Endothelial cell of umbilical vein (primary cell): ENCODE measurements around the gene CIB2. TPM values are rescaled to one million over a fixed set of nuclear protein-coding genes. Genes with fewer than 3 reads are reported as not detected.

Experiments used
- BruUV-seq: library from RNA; stranded (reverse); fragments of 400-500 nt; replicated peaks from 2 replicates; lab custom pipeline; 2021; lab: Mats Ljungman, UMichigan
- CTCF ChIA-PET: fragments of 300-600, 350-600 bp; sonication (Branson Sonifier 250); formaldehyde crosslinking; loops from one replicate; lab custom pipeline; 2021; ENCODE audit warnings: antibody characterized with exemption, inconsistent platforms; lab: Charles Lee
- POLR2A ChIA-PET: fragments of 300-600, 350-600 bp; sonication (Branson Sonifier 250); formaldehyde crosslinking; loops from one replicate; lab custom pipeline; 2021; ENCODE audit warnings: antibody characterized with exemption, inconsistent platforms; lab: Charles Lee
- DNase-seq: peaks from one replicate; pipeline ENCODE4 v3.0.0-alpha.2; 2011; ENCODE audit warnings: low read depth, low spot score
- FAIRE-seq: peaks from 2 replicates; lab custom pipeline; 2011; peaks lifted over from hg19 to GRCh38; lab: Jason Lieb, UNC
- H2AFZ ChIP-seq: 2 replicates; pipeline ENCODE4 v1.6.0; 2012; ENCODE audit warnings: low read depth, low read length, control low read depth, inconsistent platforms
- H3K27ac ChIP-seq: 2 replicates; pipeline ENCODE4 v1.5.1; 2011; ENCODE audit warnings: low read depth, mild to moderate bottlenecking, control low read depth, low read length, moderate library complexity; ENCODE audit not compliant: insufficient read depth
- H3K27me3 ChIP-seq, 2 experiments: 2 replicates each; pipeline versions ENCODE4 v1.6.0 to v1.6.1; 2011; ENCODE audit warnings: low read length in 2 of 2, mixed read lengths in 1 of 2; ENCODE audit not compliant: control insufficient read depth in 2 of 2, insufficient read depth in 2 of 2
- H3K36me3 ChIP-seq, 2 experiments: 2 replicates in 1 of 2; 3 replicates in 1 of 2; pipeline ENCODE4 v1.5.1; 2011; ENCODE audit warnings: low read length in 2 of 2, mild to moderate bottlenecking in 1 of 2, moderate library complexity in 1 of 2; ENCODE audit not compliant: control insufficient read depth in 2 of 2, insufficient read depth in 2 of 2; ENCODE audit errors: extremely low read depth in 1 of 2
- H3K4me1 ChIP-seq: 3 replicates; pipeline ENCODE4 v1.5.1; 2011; ENCODE audit warnings: mild to moderate bottlenecking, low read length; ENCODE audit not compliant: control insufficient read depth, insufficient read depth; ENCODE audit errors: extremely low read depth
- H3K4me2 ChIP-seq: 2 replicates; pipeline ENCODE4 v1.6.1; 2011; ENCODE audit warnings: low read length, control low read depth, mixed read lengths; ENCODE audit not compliant: insufficient read depth
- H3K4me3 ChIP-seq, 3 experiments: fragments of 200-600 bp in 1 of 3; sonication (generic), shearing (Covaris generic) in 1 of 3; replicated peaks in 1 of 3; 2 replicates each; pipeline ENCODE4 v1.5.1; 2011 to 2016; ENCODE audit warnings: control low read depth in 3 of 3, low read length in 3 of 3, mild to moderate bottlenecking in 2 of 3, inconsistent platforms in 1 of 3, low read depth in 1 of 3, moderate library complexity in 1 of 3; ENCODE audit not compliant: insufficient read depth in 1 of 3
- H3K79me2 ChIP-seq: 2 replicates; pipeline ENCODE4 v1.6.0; 2012; ENCODE audit warnings: low read length, inconsistent platforms; ENCODE audit not compliant: control insufficient read depth, insufficient read depth
- H3K9ac ChIP-seq: replicated peaks from 2 replicates; pipeline ENCODE3; 2011; ENCODE audit warnings: low read length, control low read depth; ENCODE audit not compliant: insufficient read depth; ENCODE audit errors: extremely low read depth
- H3K9me1 ChIP-seq: replicated peaks from 3 replicates; pipeline ENCODE4 v1.6.0; 2011; ENCODE audit warnings: mild to moderate bottlenecking, low read length; ENCODE audit not compliant: control insufficient read depth, insufficient read depth; ENCODE audit errors: extremely low read depth
- H3K9me3 ChIP-seq: replicated peaks from 2 replicates; pipeline ENCODE4 v1.5.1; 2012; ENCODE audit warnings: low read length, inconsistent platforms; ENCODE audit not compliant: control insufficient read depth, insufficient read depth
- H4K20me1 ChIP-seq: replicated peaks from 2 replicates; pipeline ENCODE3; 2011; ENCODE audit warnings: mild to moderate bottlenecking, low read length; ENCODE audit not compliant: control insufficient read depth, insufficient read depth; ENCODE audit errors: extremely low read depth
- EZH2 ChIP-seq: IDR thresholded peaks from 2 replicates; pipeline ENCODE4 v1.6.1; 2012; ENCODE audit warnings: borderline replicate concordance, low read depth, mild to moderate bottlenecking, moderate library complexity, low read length, inconsistent platforms; ENCODE audit not compliant: severe bottlenecking
- FOS ChIP-seq: IDR thresholded peaks from 2 replicates; pipeline ENCODE4 v1.6.1; 2011; ENCODE audit warnings: mild to moderate bottlenecking, low read length, moderate library complexity, borderline replicate concordance; ENCODE audit not compliant: insufficient read depth
- GATA2 ChIP-seq: IDR thresholded peaks from 2 replicates; pipeline ENCODE4 v1.7.0; 2011; ENCODE audit warnings: low read depth, mild to moderate bottlenecking, moderate library complexity, mixed read lengths, low read length; ENCODE audit not compliant: insufficient read length, insufficient read depth
- JUN ChIP-seq: IDR thresholded peaks from 2 replicates; pipeline ENCODE4 v1.6.1; 2011; ENCODE audit warnings: borderline replicate concordance, low read depth; ENCODE audit not compliant: insufficient read length, insufficient read depth
- MAX ChIP-seq: IDR thresholded peaks from 2 replicates; pipeline ENCODE4 v1.6.1; 2011; ENCODE audit not compliant: insufficient read depth, insufficient read length
- MYC ChIP-seq: IDR thresholded peaks from one replicate; pipeline ENCODE4 v1.6.1; 2011; ENCODE audit warnings: mild to moderate bottlenecking, low read depth, low read length
- POLR2A ChIP-seq: IDR thresholded peaks from 2 replicates; pipeline ENCODE4 v1.6.1; 2012; ENCODE audit warnings: low read depth, mild to moderate bottlenecking, control low read depth, low read length
- POLR2AphosphoS5 ChIP-seq: IDR thresholded peaks from 2 replicates; pipeline ENCODE4 v1.6.1; 2012; ENCODE audit warnings: low read depth, mild to moderate bottlenecking, control low read depth, low read length, moderate library complexity; ENCODE audit not compliant: insufficient read depth
- dilution Hi-C: fragments of 300-500 bp; cut with MboI; formaldehyde crosslinking; loops from one replicate; pipeline ENCODE4 v1.15.0; 2019; ENCODE audit warnings: low sequenced_read_pairs; ENCODE audit not compliant: extremely low pct_ligation_motif_present
- intact Hi-C: fragments of 100-400 bp; cut with micrococcal nuclease; formaldehyde crosslinking; loops from one replicate; pipeline ENCODE4 v1.10.0; 2022
- polyA plus RNA-seq, 4 experiments: library from polyadenylated mRNA; depleted of rRNA in 3 of 4; stranded (reverse) in 3 of 4; unstranded in 1 of 4; fragments of >200 nt; gene quantifications; 2 replicates each; pipeline versions ENCODE4 v1.2.1 to v1.2.3, GENCODE V29; 2011 to 2012; ENCODE audit warnings: missing spikeins in 1 of 4
- total RNA-seq: library from RNA; stranded (reverse); gene quantifications from 2 replicates; pipeline ENCODE4 v1.2.3, GENCODE V29; 2021
- TF ChIP-seq, protein P1 (sequence below), 2 donors: IDR thresholded peaks; 1 replicate in 1 of 2; 2 replicates in 1 of 2; pipeline ENCODE4 v1.5.1; 2011; ENCODE audit warnings: low read length in 2 of 2, mild to moderate bottlenecking in 2 of 2, moderate library complexity in 2 of 2, control low read depth in 1 of 2, inconsistent platforms in 1 of 2, low read depth in 1 of 2; ENCODE audit not compliant: insufficient read depth in 1 of 2; ENCODE audit errors: extremely low read depth in 1 of 2

CIB2 gene
- total and polyA plus RNA-seq, 2 donors (not counting 3 experiments of a cell fraction or from before 2014, with no cell fraction given): 4.0 to 7.7 TPM

DNA sequence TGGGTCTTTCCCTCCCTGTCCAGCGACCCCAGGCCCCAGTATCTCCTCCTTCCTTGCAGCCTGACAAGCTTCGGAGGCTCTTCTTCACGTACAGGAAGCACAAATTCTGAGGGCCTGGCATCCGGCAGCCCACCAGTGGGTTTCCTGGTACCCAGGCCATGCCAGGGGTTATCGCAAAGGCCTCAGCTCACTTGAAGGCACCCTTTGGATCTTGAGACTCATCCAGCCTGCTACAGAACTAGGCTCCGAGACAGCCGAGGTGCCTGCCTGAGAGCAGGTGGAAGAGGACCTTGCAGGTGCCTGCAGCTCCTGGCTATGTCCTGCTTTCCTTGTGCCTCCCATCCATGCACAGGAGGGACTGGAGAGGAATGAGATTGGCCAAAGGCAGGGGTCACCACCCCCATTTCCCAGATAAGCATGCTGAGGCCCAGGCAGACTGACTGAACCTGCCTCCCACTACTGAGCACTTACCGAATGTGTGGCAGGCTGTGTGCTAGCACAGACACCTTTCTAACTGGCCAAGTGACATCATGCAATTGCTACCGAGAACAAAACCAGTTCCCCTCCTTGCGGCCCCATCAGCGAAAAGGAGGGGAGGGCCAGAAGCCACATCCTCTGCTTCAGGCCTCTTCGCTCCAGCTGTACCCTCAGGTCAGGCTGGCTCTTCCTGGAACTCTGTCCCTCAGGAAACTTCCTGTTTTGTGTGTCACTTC, 27.7 kb downstream of the CIB2 start:
- POLR2A ChIA-PET: no interaction called here

More for the DNA sequence above, 27.7 kb downstream of the CIB2 start:
- CTCF ChIA-PET: interaction anchor here (1.0 kb wide), 1 partner anchor 144 kb away, joined by 3 read pairs; no protein-coding TSS in a partner anchor
- H3K4me3 ChIP-seq: no peak overlapping the region
- TF ChIP-seq GATA2: no peak
- no peak for TF ChIP-seq MYC
- TF ChIP-seq MAX: no peak
- TF ChIP-seq, protein P1, sequence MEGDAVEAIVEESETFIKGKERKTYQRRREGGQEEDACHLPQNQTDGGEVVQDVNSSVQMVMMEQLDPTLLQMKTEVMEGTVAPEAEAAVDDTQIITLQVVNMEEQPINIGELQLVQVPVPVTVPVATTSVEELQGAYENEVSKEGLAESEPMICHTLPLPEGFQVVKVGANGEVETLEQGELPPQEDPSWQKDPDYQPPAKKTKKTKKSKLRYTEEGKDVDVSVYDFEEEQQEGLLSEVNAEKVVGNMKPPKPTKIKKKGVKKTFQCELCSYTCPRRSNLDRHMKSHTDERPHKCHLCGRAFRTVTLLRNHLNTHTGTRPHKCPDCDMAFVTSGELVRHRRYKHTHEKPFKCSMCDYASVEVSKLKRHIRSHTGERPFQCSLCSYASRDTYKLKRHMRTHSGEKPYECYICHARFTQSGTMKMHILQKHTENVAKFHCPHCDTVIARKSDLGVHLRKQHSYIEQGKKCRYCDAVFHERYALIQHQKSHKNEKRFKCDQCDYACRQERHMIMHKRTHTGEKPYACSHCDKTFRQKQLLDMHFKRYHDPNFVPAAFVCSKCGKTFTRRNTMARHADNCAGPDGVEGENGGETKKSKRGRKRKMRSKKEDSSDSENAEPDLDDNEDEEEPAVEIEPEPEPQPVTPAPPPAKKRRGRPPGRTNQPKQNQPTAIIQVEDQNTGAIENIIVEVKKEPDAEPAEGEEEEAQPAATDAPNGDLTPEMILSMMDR (IDR thresholded peaks at IDR 0.05; ENCODE audit: extremely low read depth in 1 of 2, insufficient read depth in 1 of 2, low read depth in 1 of 2, low read length in 2 of 2): no peak
- no peak for TF ChIP-seq POLR2A
- no peak for TF ChIP-seq EZH2
- TF ChIP-seq POLR2AphosphoS5: no peak
- no peak for TF ChIP-seq JUN
- no peak for TF ChIP-seq FOS
- intact Hi-C loops: no loop called here
- no peak for FAIRE-seq
- no peaks in the 10 kb centered on the region for H3K27me3 ChIP-seq
- dilution Hi-C loops: no loop called here
- DNase-seq: no peak
- no peak overlapping the region for H3K27ac ChIP-seq
- peaks cover 17% of the 10 kb centered on the region for H3K4me1 ChIP-seq
- H3K4me2 ChIP-seq: no peak overlapping the region
- no peaks in the 10 kb centered on the region for H4K20me1 ChIP-seq
- H3K9me3 ChIP-seq: no peaks in the 10 kb centered on the region
- H3K9ac ChIP-seq: no peak overlapping the region
- no peak overlapping the region for H2AFZ ChIP-seq
- H3K79me2 ChIP-seq: no peaks in the 10 kb centered on the region
- BruUV-seq: no TSS peak
- no peaks in the 10 kb centered on the region for H3K36me3 ChIP-seq
- H3K9me1 ChIP-seq: no peaks in the 10 kb centered on the region
